Vagina (tissue), 2 donors: ENCODE results near the gene PUS3.

Source experiments
- CTCF ChIP-seq, 3 experiments: fragments of 450-650 bp in 2 of 3; fragments of 200-600 bp in 1 of 3; sonication (generic) in 1 of 3; IDR thresholded peaks; one replicate each; pipeline ENCODE4 v1.5.1; 2017 to 2019; ENCODE audit warnings: antibody characterized with exemption in 3 of 3, mild to moderate bottlenecking in 2 of 3, moderate library complexity in 2 of 3
- POLR2A ChIP-seq, 2 donors: fragments of 450-650 bp; IDR thresholded peaks; one replicate each; pipeline ENCODE4 v1.6.1; 2017; ENCODE audit warnings: antibody characterized with exemption in 2 of 2, mild to moderate bottlenecking in 2 of 2, moderate library complexity in 2 of 2

- TF ChIP-seq CTCF (IDR thresholded peaks at IDR 0.05) (no peak), POLR2A (IDR thresholded peaks at IDR 0.05) (no peak)
These were observed 12.4 kb downstream of the PUS3 start for GRCh38 chr11:125890447-125891100.
